ENCODE measurements around the gene KAZN. TPM values are rescaled to one million over a fixed set of nuclear protein-coding genes. Genes with fewer than 3 reads are reported as not detected.

KAZN gene
- total RNA-seq, 1 donor from 2014 or later, result 2.8 TPM

GRCh38 chr1:14827870-14828269 is 229.4 kb downstream of the KAZN start:
- no peak for DNase-seq (ENCODE audit: low read depth)

GRCh38 chr1:14828665-14829064 is 230.2 kb downstream of the KAZN start:
- no peak for TF ChIP-seq CTCF (IDR thresholded peaks at IDR 0.05; ENCODE audit: insufficient read depth, low read length, poor library complexity, severe bottlenecking)
- DNase-seq (ENCODE audit: low read depth), result no peak
- no peaks in the 10 kb centered on the region for H3K36me3 ChIP-seq (ENCODE audit: control insufficient read depth, insufficient read depth, low read length)
- H3K4me3 ChIP-seq (ENCODE audit: low read depth, low read length), result no peak overlapping the region
- H3K27me3 ChIP-seq (ENCODE audit: control insufficient read depth, insufficient read depth, low read length), result no peaks in the 10 kb centered on the region

More at GRCh38 chr1:14827870-14828269, 229.4 kb downstream of the KAZN start:
- no peak for TF ChIP-seq CTCF (IDR thresholded peaks at IDR 0.05; ENCODE audit: insufficient read depth, low read length, poor library complexity, severe bottlenecking)
- Histone ChIP-seq H3K36me3 (ENCODE audit: control insufficient read depth, insufficient read depth, low read length) (no peaks in the 10 kb centered on the region), H3K27me3 (ENCODE audit: control insufficient read depth, insufficient read depth, low read length) (no peaks in the 10 kb centered on the region), H3K4me3 (ENCODE audit: low read depth, low read length) (no peak overlapping the region)

- Histone ChIP-seq H3K27me3 (ENCODE audit: control insufficient read depth, insufficient read depth, low read length) (no peaks in the 10 kb centered on the region), H3K4me3 (ENCODE audit: low read depth, low read length) (no peak overlapping the region), H3K36me3 (ENCODE audit: control insufficient read depth, insufficient read depth, low read length) (no peaks in the 10 kb centered on the region)
- TF ChIP-seq CTCF (IDR thresholded peaks at IDR 0.05; ENCODE audit: insufficient read depth, low read length, poor library complexity, severe bottlenecking), result no peak
- DNase-seq (ENCODE audit: low read depth), result no peak
Observed at GRCh38 chr1:14835725-14836124, 237.2 kb downstream of the KAZN start.

GRCh38 chr1:14836426-14837140 is 238.1 kb downstream of the KAZN start:
- Histone ChIP-seq H3K27me3 (ENCODE audit: control insufficient read depth, insufficient read depth, low read length) (no peaks in the 10 kb centered on the region), H3K4me3 (ENCODE audit: low read depth, low read length) (no peak overlapping the region)
- TF ChIP-seq CTCF (IDR thresholded peaks at IDR 0.05; ENCODE audit: insufficient read depth, low read length, poor library complexity, severe bottlenecking), result no peak

GRCh38 chr1:14840374-14840773 is 241.9 kb downstream of the KAZN start:
- Histone ChIP-seq H3K27me3 (ENCODE audit: control insufficient read depth, insufficient read depth, low read length) (no peaks in the 10 kb centered on the region), H3K36me3 (ENCODE audit: control insufficient read depth, insufficient read depth, low read length) (no peaks in the 10 kb centered on the region), H3K4me3 (ENCODE audit: low read depth, low read length) (no peak overlapping the region)
- DNase-seq (ENCODE audit: low read depth), result no peak
- TF ChIP-seq CTCF (IDR thresholded peaks at IDR 0.05; ENCODE audit: insufficient read depth, low read length, poor library complexity, severe bottlenecking), result no peak

More at GRCh38 chr1:14836426-14837140, 238.1 kb downstream of the KAZN start:
- H3K36me3 ChIP-seq (ENCODE audit: control insufficient read depth, insufficient read depth, low read length), result no peaks in the 10 kb centered on the region
- DNase-seq (ENCODE audit: low read depth), result no peak

- H3K4me3 ChIP-seq (ENCODE audit: low read depth, low read length), result no peak overlapping the region
- no peaks in the 10 kb centered on the region for H3K36me3 ChIP-seq (ENCODE audit: control insufficient read depth, insufficient read depth, low read length)
- no peaks in the 10 kb centered on the region for H3K27me3 ChIP-seq (ENCODE audit: control insufficient read depth, insufficient read depth, low read length)
- TF ChIP-seq CTCF (IDR thresholded peaks at IDR 0.05; ENCODE audit: insufficient read depth, low read length, poor library complexity, severe bottlenecking), result no peak
- no peak for DNase-seq (ENCODE audit: low read depth)
Observed at GRCh38 chr1:14841456-14841855, 243.0 kb downstream of the KAZN start.

Measured in kidney epithelial cell (primary cell).